A172 (cell line): Measurements from ENCODE around the gene STPG3. TPM values are rescaled to one million over a fixed set of nuclear protein-coding genes. Genes with fewer than 3 reads are reported as not detected.

ENCODE experiments used
- DNase-seq: peaks from one replicate; pipeline ENCODE4 v3.0.0-alpha.2; 2015; ENCODE audit warnings: low spot score
- total RNA-seq: library from RNA; depleted of rRNA; stranded (reverse); fragments of >200 nt; shearing (Covaris generic); gene quantifications from 2 replicates; pipeline ENCODE4 v1.2.3, GENCODE V29; 2014

STPG3 gene
- total RNA-seq, 1 experiment from 2014 or later = not detected

DNA sequence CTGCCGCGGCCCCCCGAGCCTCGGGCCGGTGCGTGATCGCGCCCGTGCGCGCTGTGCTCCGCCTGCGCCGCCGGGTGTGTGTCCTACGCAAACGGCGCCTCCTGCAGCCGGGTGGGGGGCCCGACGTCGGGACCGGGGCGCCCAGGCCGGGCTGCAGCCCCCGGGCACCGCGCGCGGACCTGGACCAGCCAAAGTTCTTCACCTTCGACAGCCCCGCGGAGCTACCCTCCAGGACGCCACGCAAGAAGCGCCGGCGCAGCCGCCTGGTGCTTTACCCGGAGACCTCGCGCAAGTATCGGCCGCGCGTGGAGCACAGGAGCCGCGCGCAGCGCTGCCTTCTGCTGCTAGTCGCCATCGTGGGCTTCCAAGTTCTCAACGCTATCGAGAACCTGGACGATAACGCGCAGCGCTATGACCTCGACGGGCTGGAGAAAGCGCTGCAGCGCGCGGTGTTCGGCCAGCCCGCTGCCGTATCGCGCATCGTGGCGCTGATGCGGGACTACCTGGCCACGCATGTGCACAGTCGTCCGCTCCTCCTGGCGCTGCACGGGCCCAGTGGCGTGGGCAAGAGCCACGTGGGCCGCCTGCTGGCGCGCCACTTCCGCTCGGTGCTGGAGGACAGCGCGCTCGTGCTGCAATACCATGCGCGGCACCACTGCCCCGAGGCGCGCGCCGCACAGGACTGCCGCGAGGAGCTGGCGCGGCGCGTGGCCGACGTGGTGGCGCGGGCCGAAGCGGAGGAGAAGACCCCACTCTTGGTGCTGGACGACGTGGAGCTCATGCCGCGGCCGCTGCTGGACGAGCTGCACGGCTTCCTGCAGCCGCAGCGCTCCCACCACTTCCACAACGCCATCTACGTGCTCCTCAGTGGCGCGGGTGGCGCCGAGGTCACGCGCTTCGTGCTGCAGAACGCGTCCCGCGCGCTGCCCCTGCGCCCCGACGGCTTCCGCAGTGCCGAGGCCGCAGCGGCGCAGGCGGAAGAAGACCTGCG, 27.9 kb downstream of the STPG3 start:
- DNase-seq = no peak

DNA sequence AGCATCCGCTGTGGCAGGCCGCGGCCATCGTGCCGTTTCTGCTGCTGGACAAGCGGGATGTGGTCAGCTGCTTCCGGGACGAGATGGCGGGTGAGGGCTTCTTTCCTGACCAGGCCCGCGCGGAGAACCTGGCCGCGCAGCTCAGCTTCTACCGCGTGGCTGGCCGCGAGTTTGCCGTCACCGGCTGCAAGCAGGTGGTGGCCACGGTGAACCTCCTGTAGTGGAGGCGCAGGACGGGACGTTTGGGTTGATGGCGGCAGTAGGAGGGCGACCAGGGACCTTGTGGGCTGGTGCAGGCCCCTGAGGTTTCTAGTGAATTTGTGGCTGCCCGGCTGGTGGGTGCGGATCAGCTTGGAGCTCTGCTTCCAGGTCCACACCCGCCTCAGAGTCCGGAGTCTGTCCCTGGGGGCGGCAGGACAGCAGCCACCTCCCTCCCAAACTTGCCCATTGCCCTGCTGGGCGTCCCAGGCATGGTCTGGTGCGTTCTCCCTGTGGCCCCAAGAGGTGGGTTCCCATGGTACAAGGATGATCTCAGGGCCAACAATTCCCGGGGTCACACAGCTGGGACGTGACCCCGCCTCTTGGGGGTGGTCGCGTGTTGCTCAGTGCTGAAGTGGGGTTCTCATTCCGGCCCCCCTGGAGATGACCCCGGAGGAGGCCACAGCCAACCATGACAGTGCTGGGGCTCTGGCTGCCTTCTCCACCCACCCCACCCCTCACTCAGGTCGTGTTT, 28.8 kb downstream of the STPG3 start:
- no peak for DNase-seq

DNA sequence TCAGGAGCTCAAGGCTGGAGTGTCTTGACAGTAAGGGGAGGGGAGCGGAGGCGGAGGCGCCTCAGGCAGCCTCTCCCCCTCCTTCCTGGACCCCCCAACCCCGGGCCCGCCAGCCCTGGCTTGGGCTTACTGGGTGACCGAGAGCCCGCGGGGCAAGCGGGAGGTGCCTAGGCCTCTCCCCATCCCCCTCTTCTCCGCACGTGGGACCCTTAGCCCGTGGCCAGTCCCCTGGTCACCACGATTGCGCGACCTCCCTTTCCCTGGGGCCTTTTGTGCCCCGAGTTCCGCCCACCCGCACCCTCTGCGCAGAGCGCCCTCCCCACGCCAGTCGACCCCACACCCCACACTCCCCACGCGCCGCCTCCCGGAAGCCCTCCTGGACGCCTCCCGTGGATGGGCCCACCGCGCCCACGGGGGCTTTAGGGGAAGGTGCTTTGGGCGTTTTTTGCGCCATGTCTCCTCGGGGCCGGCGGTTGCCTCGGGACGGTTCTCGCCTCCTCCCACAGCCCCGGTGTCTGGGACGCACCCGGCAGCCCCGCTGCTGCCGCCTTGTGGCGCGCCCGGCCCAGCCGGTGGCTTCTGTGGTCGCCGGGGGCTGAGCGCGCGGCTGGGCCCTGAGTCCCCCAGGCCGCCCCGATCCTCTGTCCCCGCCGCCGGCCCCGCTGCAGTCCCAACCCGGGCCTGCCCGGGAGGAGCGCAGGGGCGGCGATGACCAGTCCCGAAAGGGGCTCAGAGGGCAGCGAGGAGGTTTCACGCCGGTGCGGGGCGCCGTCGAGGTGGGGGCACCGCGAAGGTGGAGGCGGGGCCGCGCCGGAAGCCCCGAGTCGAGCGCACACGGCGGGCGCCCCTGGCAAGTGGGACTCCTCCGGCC, 29.6 kb downstream of the STPG3 start:
- no peak for DNase-seq

DNA sequence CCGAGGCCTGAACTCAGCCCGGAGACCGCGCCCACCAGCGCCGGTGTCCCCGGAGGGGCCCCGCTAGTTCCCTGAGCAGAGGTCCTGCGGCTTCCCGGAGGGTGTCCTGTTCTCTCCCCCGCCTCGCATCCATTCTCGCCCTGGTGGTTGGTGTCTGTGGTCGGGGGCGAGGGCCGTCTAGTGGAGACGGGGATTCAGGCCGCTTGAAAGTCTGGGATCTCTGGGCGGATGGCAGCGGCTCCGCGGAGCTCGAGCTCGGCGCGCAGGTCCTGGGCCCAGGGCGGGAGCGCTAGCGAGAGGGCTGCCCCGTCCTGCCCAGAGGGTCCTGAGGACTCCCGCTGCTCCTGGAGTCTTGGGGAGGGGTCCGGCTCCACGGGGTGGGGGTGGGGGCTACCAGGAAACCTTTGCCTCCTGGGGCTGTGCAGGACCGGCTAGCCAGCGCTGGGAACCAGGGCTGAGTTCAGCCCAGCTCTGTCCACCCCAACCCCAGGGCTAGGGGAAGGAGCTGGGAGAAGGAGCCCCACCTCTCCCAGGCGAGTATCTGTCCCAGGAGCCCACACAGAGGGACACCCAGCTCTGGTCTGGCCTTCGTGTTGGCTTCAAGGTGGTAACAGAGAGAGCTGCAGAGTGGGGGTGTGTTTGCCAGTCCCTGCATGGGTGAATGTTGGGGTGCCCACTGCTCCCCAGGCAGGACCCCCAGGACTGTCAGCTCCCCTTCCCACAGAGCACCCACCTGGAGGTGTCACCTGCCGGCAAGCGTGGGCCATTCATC, 30.4 kb downstream of the STPG3 start:
- DNase-seq = no peak

DNA sequence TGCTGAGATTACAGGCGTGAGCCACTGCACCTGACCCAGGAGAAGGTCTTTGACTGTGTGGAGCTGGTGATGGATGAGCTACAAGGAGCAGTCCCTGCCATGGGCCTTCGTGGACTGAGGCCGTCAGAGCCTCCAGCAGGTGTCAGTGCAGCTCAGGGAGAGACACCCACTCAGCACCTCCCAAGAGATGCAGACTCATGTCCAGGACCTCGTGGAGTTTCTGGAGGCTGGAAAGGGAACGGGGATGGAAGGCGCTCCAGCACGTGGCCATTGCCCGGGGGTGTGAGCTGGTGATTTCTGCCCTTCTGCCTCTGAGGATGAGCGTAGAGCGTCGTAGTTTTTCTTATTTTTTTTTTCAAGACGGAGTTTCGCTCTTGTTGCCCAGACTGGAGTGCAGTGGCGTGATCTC, 35.9 kb downstream of the STPG3 start:
- peak; percentile 87 for DNase-seq

DNA sequence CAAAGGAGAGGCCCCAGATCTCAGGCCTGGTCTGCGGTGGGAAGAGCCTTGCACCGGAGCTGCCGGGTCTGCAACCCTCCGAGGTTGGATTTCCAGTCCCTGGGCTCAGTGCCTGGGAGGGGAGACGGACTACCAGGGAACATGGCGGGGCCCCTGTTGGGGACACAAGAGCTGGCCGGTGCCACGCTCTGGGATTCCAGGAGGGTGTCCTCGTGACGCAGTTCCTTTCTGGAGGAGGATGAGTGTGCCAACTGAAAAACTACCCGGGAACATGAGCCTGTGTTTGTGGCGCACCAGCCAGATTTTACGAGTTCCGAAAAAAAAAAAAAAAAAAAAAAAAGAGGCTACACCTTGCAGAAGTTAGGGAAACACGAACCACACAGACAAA, 42.0 kb downstream of the STPG3 start:
- DNase-seq = no peak

DNA sequence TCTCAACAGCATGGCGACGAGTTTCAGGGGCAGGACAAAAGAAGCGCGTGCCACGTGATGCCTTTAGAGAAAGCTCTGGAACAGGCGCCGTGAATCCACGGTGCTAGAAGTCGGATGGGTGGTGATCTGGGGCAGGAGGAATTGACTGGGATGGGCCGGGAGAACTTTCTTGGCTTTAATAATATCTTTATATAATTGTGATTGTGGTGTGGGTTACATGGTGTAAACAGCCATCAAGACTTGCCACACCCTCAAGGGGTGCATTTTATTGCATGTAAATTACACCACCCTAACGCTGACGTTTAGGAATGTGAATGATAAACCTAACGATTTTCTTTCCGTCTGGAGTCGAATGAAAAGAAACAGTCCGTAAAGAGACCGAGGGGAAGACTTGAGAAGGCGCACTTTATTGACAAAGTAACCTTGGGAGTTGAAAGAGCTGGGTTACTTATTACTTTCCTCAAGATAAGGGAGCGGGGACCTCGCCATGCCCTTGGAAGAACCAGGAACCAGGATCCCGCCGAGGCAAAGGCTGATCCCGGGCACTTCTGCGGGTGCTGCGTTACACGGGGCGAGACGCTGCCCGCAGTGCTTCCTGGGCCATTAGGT, 42.5 kb downstream of the STPG3 start:
- DNase-seq = no peak

DNA sequence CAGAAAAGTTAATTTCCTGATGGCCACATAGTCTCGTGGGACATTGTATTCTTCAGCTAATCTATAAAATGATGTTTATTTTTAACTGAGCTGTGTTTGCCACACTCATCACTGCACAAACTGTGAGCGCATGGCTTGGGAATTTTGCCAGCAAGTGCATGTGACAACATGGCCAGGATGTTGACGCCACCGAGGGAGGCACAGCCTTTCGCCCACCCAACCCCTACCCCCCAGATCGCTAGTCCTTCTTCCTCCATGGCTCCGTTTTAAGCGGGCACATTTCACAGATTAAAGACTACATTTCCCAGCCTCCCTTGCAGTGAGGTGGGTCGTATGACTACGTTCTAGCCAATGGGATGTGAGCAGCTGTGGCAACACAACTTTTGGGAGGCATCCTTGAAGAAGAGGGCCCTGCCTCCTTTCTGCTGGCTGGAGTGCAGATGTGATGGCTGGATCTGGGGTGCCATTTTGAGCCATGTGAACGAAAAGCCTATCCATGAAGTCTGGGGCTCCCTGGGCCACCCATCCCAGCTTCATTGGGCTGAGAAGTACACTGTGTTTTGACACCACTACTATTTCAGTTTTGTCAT, 43.1 kb downstream of the STPG3 start:
- DNase-seq = peak; percentile 46

DNA sequence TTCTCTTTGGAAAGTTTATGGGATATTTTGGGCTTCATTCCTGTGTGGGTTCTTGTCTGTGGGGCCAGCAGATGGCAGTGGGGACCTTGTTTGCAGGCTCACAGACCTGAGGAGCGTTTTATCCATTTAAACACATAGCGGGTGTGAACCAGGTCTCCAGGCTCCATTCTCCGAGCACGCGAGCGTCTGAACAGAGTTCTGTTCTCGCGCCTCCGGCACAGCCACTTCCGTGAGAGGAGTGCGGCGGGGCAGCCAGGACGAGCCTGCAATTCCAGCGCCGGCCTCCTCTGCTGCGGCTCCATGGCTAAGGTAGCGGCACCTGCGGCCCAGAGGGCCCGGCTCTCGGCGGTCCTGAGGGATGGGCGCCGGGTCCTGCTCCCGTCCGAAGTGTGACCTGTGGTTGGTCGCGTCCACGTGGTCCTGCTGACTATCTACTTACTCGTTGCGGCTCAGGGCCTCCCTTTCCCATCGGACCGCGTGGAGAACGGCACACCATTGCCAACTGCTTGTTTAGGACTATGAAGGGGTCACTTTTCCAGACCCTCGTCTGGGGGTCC, 43.7 kb downstream of the STPG3 start:
- DNase-seq = no peak

DNA sequence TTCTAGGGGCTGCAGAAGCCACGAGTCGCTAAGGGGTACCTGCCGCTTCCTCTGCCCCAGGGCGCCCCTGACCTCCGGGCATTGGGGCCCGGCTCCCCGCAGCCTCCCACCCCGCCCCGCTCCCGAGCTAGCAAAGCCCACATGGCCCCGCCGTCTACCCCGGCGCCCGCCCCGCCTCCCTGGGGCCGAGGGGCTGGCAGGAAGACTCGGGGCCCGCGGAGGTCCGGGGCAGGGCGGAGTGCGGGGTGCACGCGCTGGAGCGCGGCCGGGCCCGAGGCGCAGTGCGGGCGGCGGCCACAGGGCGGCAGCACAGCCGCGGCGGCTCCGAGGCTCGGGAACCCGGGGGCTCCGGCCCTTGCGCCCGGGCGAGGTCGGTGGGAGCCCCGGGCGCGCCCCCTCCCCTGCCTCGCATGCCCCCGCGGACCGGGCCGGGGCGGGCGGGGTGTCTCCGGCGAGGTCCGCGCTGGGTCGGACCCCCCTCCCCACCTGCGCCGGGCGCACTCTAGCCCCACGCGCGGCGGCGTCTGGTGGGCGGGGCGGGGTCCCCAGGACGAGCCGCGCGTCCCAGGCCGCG, 44.2 kb downstream of the STPG3 start:
- DNase-seq = no peak

DNA sequence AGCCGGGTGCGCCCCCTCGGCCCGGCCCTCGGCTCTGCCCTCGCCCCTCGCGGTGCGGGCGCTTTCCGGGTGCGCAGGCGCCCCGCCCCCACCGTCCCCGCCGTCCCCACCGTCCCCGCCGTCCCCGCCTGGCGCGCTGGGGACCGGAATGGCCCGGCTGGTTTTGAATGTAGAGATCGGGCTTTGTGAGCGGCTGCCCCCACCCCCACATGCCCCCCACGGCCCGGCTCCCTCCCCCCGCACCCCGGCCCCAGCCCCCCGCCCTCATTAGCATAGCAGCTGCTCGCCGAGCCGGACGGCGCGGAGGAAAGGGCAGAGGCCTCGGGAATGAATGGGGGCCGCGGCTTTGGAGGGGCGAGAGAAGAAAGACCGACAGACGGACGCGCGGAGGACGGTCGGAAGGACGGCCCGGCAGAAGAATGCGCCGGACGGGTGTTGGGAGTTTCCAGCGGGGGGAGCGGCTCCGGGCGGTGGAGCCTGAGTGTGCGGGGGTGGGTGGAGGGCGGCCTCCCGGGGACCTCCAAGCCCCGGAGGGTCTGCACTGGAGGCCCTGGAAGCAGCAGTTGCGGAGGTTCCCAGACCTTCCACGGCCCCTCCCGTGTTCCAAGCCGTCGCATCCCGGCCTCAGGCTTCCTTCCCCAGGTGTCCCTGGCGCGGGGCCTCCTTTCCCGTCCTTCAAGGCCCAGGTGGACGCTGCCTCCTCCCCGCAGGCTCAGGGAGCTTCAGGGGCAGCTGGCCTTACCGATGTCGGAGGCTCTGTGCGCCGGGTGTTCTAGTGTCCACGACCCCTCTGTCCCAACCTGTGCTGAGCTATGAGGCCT, 45.0 kb downstream of the STPG3 start:
- DNase-seq = no peak

DNA sequence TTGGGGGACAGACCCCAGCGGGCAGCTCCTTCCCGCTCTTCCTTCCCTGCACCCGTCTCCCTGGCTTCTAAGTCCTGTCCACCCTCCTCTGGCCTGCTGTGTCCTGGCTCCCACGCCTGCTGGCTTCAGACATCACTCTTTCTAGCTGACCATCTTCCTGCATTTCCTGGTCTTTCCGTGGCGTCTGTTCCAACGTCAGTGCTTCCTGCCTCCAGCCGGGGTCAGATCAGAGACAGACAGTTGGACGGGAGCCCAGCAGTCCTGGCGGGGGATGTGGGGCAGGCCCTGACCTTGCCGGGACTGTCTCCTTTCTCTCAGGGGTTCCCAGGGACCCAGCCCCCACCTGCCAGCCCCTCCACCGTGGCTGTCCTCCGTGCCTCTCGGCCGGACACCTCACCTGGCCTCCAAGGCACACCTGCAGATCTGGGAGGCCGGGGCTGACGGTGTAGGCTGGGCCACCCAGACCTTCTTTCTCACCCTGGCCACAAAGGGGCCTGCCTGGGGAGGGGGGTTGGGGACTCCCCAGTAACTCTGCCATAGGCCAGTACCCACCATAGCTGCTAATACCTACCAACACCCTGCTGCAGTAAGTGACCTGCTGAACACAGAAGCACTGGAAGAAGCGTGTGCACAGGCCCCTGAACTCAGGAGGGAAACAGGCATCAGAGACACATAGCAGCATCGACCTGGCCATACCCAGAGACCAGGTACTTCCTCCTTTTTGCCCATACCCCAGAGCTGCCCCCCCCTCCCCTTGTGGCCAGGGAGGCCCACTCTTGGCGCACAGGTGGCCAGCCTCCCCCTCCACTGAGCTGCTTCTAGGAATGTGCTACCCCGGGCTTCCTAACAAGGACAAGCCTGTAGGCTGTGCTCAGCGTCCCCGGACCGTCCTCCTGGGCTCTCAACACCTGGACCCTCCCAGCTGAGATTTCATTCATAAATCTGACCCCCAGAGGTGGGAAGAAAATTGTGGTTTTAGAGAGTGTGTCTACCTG, 45.9 kb downstream of the STPG3 start:
- DNase-seq = no peak

DNA sequence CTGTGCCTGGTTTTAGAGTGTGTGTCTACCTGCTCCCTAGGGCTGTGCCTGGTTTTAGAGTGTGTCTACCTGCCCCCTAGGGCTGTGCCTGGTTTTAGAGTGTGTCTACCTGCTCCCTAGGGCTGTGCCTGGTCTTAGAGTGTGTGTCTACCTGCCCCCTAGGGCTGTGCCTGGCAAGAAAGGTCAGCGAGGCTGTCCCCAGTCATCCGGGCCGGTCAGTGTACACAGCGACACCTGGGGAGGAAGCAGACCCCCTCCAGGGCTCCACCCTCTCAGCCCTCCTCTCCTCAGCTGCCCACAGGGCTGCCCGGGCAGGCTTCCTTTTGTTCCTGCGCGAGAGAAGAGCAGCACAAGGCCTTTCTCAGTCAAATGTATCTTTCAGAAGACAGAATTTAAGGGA, 46.9 kb downstream of the STPG3 start:
- no peak for DNase-seq

DNA sequence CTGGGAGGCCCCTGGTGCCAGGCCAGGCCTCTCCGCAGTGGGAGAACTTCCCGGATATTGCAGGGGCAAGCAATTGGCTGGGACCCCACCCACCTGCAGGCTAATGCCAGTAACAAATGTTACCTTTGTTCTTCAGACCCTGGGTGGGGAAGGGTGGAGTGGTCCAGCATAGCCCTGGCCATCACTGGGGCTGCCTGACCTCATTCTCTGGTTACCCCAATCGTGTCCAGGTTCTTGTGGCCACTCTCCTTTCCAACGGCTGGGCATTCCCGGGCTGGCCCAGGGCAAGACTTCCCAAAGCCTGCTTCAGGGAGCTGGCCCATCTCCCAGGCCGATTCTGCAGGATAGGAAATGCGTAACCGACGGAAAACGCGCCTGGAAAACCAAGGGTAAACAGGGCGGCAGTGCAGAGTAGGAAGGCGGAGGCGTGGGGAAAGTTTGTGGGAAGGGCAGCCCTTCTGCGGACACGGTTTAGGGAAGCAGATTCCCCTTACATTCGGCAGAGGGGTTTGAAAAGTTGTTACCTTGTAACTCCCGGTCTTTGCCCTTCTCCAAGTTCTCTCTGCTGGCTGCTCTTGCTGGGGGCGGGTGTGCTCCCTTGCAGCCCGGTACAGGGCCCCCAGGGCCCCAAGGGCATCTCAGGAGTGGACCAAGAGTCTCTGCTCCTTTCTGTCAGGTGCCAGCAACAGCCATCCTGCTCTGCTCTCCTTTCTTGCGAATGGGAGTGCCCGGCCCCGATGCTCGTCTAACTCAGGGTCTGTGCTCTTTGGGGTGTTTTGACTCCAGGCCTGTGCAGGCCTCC, 47.5 kb downstream of the STPG3 start:
- DNase-seq = no peak

DNA sequence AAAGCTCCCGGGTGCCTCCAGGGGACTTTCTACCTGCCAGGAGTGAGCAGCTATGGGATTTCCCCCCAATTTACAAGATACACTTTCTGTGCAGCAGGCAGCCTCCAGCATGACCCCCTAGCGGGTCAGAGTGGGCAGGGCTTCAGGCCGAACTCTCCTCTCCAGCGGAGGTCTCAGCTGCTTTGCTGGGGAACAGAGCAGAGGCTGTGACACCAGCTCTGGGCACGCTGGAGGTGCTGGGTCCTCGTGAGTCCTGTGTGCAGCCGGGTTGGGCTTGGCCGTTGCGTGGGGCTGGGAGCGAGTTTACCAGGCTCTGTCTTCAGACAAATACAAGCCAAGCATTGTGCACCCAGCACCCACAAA, 48.1 kb downstream of the STPG3 start:
- DNase-seq = no peak

DNA sequence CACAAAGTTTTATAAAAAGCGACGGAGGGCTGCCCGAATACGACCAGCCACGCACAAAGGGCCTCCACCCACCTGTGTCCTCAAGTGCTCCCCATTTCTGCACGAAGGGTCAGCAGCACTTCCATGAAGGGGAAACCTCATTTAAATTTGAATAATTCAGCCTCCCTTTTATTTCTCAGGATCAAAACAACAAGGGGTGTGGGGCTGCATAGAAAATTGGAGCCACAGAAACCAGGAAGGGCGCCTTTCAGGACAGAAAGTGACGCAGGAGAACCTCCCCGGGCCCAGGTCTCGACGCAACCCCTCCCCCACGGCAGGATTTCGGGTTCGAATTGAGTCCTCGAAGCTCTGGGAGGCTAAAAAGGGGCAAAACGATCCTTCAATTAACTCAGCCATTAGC, 48.9 kb downstream of the STPG3 start:
- DNase-seq = no peak

DNA sequence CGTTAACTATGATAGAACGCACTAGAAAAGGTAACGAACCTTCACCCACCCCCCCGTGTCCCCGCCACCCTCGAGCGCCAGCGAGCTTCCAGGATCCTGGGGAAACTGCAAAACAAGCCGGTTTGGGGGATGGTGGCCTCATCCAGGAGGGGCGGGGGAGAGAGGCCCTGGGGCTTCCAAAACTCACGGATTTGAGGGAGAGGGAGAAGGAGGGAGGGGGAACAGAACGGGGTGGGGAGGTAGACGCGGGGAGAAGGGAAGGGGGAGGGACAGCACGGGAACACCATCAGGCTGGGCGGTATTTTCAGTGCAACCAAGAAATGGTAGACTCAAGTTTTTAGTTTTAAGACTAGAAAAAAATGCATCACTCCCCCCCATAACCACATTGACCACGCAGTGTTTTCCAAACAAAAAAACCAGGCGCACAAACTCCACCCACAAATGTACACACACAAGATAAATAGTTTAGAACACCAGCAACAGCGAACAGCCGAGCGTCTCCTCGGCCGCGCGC, 49.5 kb downstream of the STPG3 start:
- no peak for DNase-seq
